Stimulated activated CD4-positive, alpha-beta T cell treated with anti-CD3 and anti-CD28 coated beads, Interleukin-12 subunit alpha, Interleukin-12 subunit beta, amount 100 ng/mL, for 24 hours (primary cell): ENCODE results near the gene VPS50.

Source experiments
- DNase-seq, 2 experiments: peaks; one replicate each; pipeline ENCODE4 v3.0.0-alpha.2; 2020; ENCODE audit warnings: low read depth in 2 of 2

VPS50 gene

GRCh38 chr7:93231799-93232672, at the start of gene VPS50:
TSS of gene VPS50 (plus strand) at chr7:93232366. CDS start at chr7:93232468, 102 bp downstream.
- peak; percentile 82 to 85 for DNase-seq

GRCh38 chr7:93185303-93186027, 46.7 kb upstream of the VPS50 start:
- DNase-seq, result no peak

GRCh38 chr7:93188870-93189634, 43.1 kb upstream of the VPS50 start:
- no peak for DNase-seq

GRCh38 chr7:93194386-93194785, 37.8 kb upstream of the VPS50 start:
- DNase-seq, result no peak

- no peak for DNase-seq
Observed at GRCh38 chr7:93196336-93196735, 35.8 kb upstream of the VPS50 start.

- DNase-seq, result no peak
Observed at GRCh38 chr7:93198472-93198871, 33.7 kb upstream of the VPS50 start.

- no peak for DNase-seq
Observed at GRCh38 chr7:93202594-93203250, 29.4 kb upstream of the VPS50 start.

- no peak for DNase-seq
Observed at GRCh38 chr7:93203496-93203895, 28.7 kb upstream of the VPS50 start.

GRCh38 chr7:93205046-93205445, 27.1 kb upstream of the VPS50 start:
- DNase-seq, result no peak

- DNase-seq, result no peak
Observed at GRCh38 chr7:93211228-93211818, 20.8 kb upstream of the VPS50 start.

GRCh38 chr7:93212881-93213280, 19.3 kb upstream of the VPS50 start:
- no peak for DNase-seq

GRCh38 chr7:93218997-93219827, 13.0 kb upstream of the VPS50 start:
- DNase-seq, result no peak

GRCh38 chr7:93219868-93220267, 12.3 kb upstream of the VPS50 start:
- no peak for DNase-seq

- no peak for DNase-seq
Observed at GRCh38 chr7:93226310-93226709, 5.9 kb upstream of the VPS50 start, which contains the start of gene HEPACAM2. TSS of gene HEPACAM2 (minus strand) at chr7:93226469.

GRCh38 chr7:93228302-93228701, 3.9 kb upstream of the VPS50 start:
- DNase-seq, result no peak

- DNase-seq, result no peak
Observed at GRCh38 chr7:93231259-93231658, 907 bp upstream of the VPS50 start.

GRCh38 chr7:93232673-93233018, 480 bp downstream of the VPS50 start:
- no peak for DNase-seq

- DNase-seq, result no peak
Observed at GRCh38 chr7:93235541-93235940, 3.4 kb downstream of the VPS50 start.

- DNase-seq, result no peak
Observed at GRCh38 chr7:93238131-93238530, 6.0 kb downstream of the VPS50 start.

GRCh38 chr7:93238748-93239147, 6.6 kb downstream of the VPS50 start:
- no peak for DNase-seq
